ENCODE data around the gene SSRP1.
"Not testable (repeated sequence)": the region's sequence is repeated elsewhere in the genome, so short reads cannot be mapped to it uniquely, and the experiment has no call there.

DNA sequence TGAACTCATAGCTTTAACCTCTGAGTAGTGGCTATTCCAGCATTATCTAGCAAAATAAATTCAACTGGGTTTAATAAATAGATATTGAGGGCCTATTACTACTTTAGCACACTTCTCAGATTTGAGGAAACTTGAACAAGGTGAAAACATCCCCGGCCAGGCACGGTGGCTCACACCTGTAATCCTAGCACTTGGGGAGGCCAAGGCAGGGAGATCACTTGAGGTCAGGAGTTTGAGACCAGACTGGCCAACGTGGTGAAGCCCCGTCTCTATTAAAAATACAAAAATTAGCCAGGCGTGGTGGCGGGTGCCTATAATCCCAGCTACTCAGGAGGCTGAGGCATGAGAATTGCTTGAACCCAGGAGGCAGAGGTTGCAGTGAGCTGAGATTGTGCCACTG is 1.2 kb upstream of the SSRP1 start:
- TF ChIP-seq, protein P1, sequence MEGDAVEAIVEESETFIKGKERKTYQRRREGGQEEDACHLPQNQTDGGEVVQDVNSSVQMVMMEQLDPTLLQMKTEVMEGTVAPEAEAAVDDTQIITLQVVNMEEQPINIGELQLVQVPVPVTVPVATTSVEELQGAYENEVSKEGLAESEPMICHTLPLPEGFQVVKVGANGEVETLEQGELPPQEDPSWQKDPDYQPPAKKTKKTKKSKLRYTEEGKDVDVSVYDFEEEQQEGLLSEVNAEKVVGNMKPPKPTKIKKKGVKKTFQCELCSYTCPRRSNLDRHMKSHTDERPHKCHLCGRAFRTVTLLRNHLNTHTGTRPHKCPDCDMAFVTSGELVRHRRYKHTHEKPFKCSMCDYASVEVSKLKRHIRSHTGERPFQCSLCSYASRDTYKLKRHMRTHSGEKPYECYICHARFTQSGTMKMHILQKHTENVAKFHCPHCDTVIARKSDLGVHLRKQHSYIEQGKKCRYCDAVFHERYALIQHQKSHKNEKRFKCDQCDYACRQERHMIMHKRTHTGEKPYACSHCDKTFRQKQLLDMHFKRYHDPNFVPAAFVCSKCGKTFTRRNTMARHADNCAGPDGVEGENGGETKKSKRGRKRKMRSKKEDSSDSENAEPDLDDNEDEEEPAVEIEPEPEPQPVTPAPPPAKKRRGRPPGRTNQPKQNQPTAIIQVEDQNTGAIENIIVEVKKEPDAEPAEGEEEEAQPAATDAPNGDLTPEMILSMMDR (IDR thresholded peaks at IDR 0.05) = not testable (repeated sequence)
- TF ChIP-seq POLR2A (IDR thresholded peaks at IDR 0.05) = not testable (repeated sequence)

All from uterus (tissue), 2 donors.